BE2C (cell line): ENCODE results near the gene TULP1.
A peak's percentile ranks its signal among the peaks of the same experiment; 100 is the strongest.

ENCODE experiments used
- DNase-seq: peaks from one replicate; pipeline ENCODE4 v3.0.0-alpha.2; 2020
- H3K27me3 ChIP-seq: fragments of 250-450 bp; sonication (Bioruptor Pico); 2 replicates; pipeline ENCODE4 v1.5.1; 2020; ENCODE audit warnings: mild to moderate bottlenecking
- H3K36me3 ChIP-seq: fragments of 250-450 bp; sonication (Bioruptor Pico); 2 replicates; pipeline ENCODE4 v1.5.1; 2020; ENCODE audit warnings: mild to moderate bottlenecking
- H3K4me1 ChIP-seq: fragments of 250-450 bp; sonication (Bioruptor Pico); 2 replicates; pipeline ENCODE4 v1.5.1; 2020
- H3K4me3 ChIP-seq: 2 replicates; pipeline ENCODE4 v1.5.1; 2011; ENCODE audit warnings: low read depth, low read length
- H3K9me3 ChIP-seq: fragments of 250-450 bp; sonication (Bioruptor Pico); 2 replicates; pipeline ENCODE4 v1.5.1; 2020
- CTCF ChIP-seq: IDR thresholded peaks from 2 replicates; pipeline ENCODE4 v1.5.1; 2012; ENCODE audit warnings: mild to moderate bottlenecking, low read depth, low read length

The TULP1 gene

GRCh38 chr6:35553315-35553714, 40.6 kb upstream of the TULP1 start:
- Histone ChIP-seq H3K4me3 (no peak overlapping the region), H3K36me3 (no peaks in the 10 kb centered on the region), H3K4me1 (no peaks in the 10 kb centered on the region), H3K27me3 (no peaks in the 10 kb centered on the region), H3K9me3 (no peaks in the 10 kb centered on the region)
- DNase-seq = no peak
- no peak for TF ChIP-seq CTCF

- Histone ChIP-seq H3K27me3 (no peaks in the 10 kb centered on the region), H3K36me3 (no peaks in the 10 kb centered on the region), H3K4me3 (no peak overlapping the region), H3K9me3 (no peaks in the 10 kb centered on the region), H3K4me1 (no peaks in the 10 kb centered on the region)
- peak; percentile 51 for DNase-seq
- peak; percentile 99 for TF ChIP-seq CTCF
Measured at GRCh38 chr6:35552285-35552917, 39.7 kb upstream of the TULP1 start.

- no peaks in the 10 kb centered on the region for H3K9me3 ChIP-seq
- no peaks in the 10 kb centered on the region for H3K36me3 ChIP-seq
- no peaks in the 10 kb centered on the region for H3K27me3 ChIP-seq
- H3K4me3 ChIP-seq = no peak overlapping the region
- no peak for DNase-seq
- H3K4me1 ChIP-seq = no peaks in the 10 kb centered on the region
- TF ChIP-seq CTCF = no peak
Measured at GRCh38 chr6:35550437-35550836, 37.7 kb upstream of the TULP1 start.

GRCh38 chr6:35547676-35548075, 35.0 kb upstream of the TULP1 start:
- Histone ChIP-seq H3K27me3 (no peaks in the 10 kb centered on the region), H3K36me3 (no peaks in the 10 kb centered on the region), H3K4me1 (no peaks in the 10 kb centered on the region), H3K9me3 (no peaks in the 10 kb centered on the region), H3K4me3 (no peak overlapping the region)
- no peak for TF ChIP-seq CTCF
- DNase-seq = no peak

- DNase-seq = no peak
- no peak for TF ChIP-seq CTCF
- H3K4me3 ChIP-seq = no peak overlapping the region
- H3K27me3 ChIP-seq = no peaks in the 10 kb centered on the region
- H3K4me1 ChIP-seq = peaks cover 4% of the 10 kb centered on the region
- no peaks in the 10 kb centered on the region for H3K9me3 ChIP-seq
- H3K36me3 ChIP-seq = no peaks in the 10 kb centered on the region
Measured at GRCh38 chr6:35544769-35545361, 32.2 kb upstream of the TULP1 start.

GRCh38 chr6:35543459-35544193, 30.9 kb upstream of the TULP1 start:
- DNase-seq = no peak
- Histone ChIP-seq H3K9me3 (no peaks in the 10 kb centered on the region), H3K27me3 (no peaks in the 10 kb centered on the region), H3K4me1 (peaks cover 15% of the 10 kb centered on the region), H3K36me3 (no peaks in the 10 kb centered on the region), H3K4me3 (no peak overlapping the region)
- TF ChIP-seq CTCF = no peak
